ENCODE results near the gene CBFA2T3. TPM values are rescaled to one million over a fixed set of nuclear protein-coding genes. Genes with fewer than 3 reads are reported as not detected.
"Not testable (repeated sequence)": the region's sequence is repeated elsewhere in the genome, so short reads cannot be mapped to it uniquely, and the experiment has no call there.

The CBFA2T3 gene
- total RNA-seq, 4 donors from 2014 or later, result 0.84 to 12.6 (median 1.4) TPM

DNA sequence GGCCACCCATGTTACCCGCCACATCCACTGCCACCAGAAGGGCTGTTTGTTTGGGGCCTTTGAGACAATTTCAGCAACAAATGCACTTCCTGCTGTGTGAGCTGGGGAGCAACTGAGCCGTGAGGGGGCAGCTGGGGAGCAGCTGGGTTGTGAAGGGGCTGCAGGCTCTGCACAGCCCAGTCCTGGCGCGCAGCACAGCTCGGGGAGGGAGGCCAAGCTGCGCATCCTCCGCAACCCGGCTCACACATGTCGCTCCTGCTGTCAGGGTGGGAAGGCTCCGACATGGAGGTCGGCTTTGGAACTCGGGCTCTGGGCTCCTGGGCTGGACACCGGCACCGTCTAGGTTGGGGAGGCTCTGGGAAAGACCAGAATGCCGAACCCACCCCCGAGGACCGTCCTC, 53.6 kb downstream of the CBFA2T3 start:
- DNase-seq (ENCODE audit: low spot score) (no peak), ATAC-seq (ENCODE audit: low FRiP score) (no peak)
- TF ChIP-seq, protein P1, sequence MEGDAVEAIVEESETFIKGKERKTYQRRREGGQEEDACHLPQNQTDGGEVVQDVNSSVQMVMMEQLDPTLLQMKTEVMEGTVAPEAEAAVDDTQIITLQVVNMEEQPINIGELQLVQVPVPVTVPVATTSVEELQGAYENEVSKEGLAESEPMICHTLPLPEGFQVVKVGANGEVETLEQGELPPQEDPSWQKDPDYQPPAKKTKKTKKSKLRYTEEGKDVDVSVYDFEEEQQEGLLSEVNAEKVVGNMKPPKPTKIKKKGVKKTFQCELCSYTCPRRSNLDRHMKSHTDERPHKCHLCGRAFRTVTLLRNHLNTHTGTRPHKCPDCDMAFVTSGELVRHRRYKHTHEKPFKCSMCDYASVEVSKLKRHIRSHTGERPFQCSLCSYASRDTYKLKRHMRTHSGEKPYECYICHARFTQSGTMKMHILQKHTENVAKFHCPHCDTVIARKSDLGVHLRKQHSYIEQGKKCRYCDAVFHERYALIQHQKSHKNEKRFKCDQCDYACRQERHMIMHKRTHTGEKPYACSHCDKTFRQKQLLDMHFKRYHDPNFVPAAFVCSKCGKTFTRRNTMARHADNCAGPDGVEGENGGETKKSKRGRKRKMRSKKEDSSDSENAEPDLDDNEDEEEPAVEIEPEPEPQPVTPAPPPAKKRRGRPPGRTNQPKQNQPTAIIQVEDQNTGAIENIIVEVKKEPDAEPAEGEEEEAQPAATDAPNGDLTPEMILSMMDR (IDR thresholded peaks at IDR 0.05), result no peak

GRCh38 chr16:88922826-88923410, 54.1 kb downstream of the CBFA2T3 start:
- ATAC-seq (ENCODE audit: low FRiP score), result no peak

DNA sequence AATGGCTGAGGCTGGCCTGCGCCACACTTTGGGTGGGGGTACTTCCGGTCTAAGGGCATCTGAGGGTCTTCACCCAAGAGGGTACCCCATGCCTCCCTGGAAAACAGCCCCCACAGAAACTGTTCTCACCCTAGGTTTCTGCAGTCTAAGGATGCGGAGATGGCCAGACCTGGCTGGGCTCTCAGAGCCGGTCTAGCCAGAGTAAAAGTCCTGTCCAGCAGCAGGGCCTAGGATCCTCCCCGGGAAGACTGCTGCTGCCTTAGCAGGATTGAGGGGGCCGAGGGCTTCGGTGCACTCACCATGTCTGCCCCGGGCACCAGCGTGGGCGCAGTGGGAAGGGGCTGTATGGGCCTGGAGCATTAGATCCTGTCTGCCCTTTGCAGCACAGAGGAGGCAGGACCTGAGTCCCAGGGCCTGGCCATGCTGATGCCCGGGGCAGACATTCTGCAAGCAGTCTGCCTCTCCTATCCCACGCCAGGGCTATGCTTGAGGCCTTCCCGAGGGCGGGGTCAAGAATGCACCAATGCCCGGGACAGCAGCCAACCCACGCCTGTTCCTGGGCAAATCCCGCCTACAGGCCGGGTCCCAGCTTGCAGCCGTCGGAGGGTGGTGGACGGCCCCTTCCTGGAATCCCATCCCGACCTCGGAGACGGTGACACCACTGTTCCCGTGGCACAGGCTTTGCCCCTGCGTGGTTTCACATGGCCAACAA, 54.7 kb downstream of the CBFA2T3 start:
- TF ChIP-seq, protein P1 (IDR thresholded peaks at IDR 0.05), result no peak
- no peak for ATAC-seq (ENCODE audit: low FRiP score)
- peak; percentile 60 for DNase-seq (ENCODE audit: low spot score)

More at GRCh38 chr16:88922826-88923410, 54.1 kb downstream of the CBFA2T3 start:
- no peak for DNase-seq (ENCODE audit: low spot score)
- TF ChIP-seq, protein P1 (IDR thresholded peaks at IDR 0.05), result no peak

- DNase-seq (ENCODE audit: low spot score), result no peak
Observed at GRCh38 chr16:88921591-88921990, 55.4 kb downstream of the CBFA2T3 start.

DNA sequence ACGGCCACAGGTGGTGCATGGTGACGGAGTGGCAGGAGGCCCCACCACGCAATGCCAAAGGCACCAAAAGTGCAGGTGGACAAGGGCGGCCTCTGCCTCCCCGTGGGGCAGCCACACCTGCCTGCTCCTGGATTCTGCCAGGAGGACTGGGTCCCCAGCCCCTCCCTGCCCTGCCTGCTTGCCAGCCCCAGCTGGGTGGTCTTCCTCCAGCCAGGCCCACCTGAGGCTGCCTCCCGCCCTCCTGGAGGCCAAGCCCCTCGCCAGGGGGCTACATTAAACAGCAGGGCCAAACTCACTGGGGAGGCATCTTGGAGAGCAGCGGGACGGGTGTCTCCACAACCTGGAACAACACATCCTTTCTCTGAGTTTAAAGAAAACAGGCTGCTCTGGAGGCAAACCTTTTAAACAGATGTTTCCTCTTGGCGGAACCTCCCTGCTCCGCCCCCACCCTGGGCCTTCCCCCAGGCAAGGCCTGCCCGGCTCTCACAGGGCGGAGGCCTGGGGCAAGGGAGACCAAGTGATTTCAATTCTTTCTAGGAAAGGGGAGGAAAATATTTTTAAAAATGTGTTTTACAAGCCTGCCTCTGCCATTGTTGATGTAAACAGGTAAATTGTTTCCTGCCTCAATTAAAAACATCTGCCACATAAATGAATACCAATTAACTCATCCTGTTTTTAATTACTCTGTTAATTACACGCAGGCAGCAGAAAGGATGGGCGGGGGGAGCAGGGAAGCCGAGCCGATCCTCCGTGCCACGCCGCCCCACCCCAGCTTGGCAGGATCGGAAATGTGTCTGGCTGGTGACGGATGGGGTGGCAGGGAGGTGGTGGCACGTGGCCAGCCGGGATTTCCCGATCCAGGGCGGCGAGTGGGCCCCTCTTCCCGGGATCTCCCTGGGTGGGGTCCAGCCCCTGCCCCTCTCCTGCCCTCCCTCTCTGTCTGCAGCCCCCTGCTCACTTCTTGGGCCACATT, 56.1 kb downstream of the CBFA2T3 start:
- DNase-seq (ENCODE audit: low spot score) (peak; percentile 42), ATAC-seq (ENCODE audit: low FRiP score) (peak; percentile 63)
- TF ChIP-seq, protein P1 (IDR thresholded peaks at IDR 0.05), result no peak

More at GRCh38 chr16:88921591-88921990, 55.4 kb downstream of the CBFA2T3 start:
- TF ChIP-seq, protein P1 (IDR thresholded peaks at IDR 0.05), result no peak
- ATAC-seq (ENCODE audit: low FRiP score), result no peak

DNA sequence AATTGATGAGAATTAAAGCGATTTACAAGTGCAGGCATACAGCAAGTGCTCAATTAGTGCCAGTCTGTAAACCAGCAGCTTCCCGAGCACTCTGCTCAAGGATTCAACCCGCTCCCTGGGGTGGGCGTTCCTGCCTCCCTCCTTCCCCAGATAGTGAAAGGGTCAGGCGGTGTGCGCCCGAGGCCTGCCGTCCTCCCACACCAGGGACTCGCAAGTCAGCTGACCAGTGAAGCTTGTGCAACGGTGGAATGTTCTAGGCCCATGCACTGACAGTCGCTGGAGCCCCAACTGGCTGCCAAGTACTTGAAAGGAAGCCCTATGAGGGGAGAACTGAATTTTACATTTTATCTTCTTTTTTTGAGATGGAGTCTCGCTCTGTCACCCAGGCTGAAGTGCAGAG, 57.1 kb downstream of the CBFA2T3 start:
- DNase-seq (ENCODE audit: low spot score) (no peak), ATAC-seq (ENCODE audit: low FRiP score) (no peak)
- TF ChIP-seq, protein P1 (IDR thresholded peaks at IDR 0.05), result no peak

DNA sequence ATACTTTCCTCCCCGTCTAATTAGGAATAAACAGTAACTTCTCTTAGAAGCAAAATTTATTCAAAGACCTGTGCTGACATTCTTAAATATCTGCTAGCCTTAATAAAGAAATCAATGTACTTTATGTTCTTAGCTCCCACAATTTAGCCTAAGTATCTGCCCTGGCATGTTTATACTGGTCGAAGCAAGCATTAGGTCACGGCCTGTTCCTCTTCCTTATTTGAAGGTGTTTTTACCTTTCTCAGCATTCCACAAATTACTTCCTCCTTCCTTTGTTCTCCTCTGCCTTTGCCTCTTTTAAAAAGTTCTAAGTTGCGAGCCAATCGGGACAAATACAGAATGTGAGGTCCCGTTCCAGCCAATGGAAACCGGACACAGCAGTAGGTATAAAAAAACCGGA, 58.1 kb downstream of the CBFA2T3 start:
- DNase-seq (ENCODE audit: low spot score); ATAC-seq (ENCODE audit: low FRiP score): not testable (repeated sequence)

Measured in omental fat pad (tissue), 4 donors.